ENCODE results near the gene OR51I2. TPM values are rescaled to one million over a fixed set of nuclear protein-coding genes. Genes with fewer than 3 reads are reported as not detected.

OR51I2 gene
- total and polyA plus RNA-seq, 9 of the 15 experiments (the other 6 are each of a cell fraction or from before 2014, with no cell fraction given) = 0.06 to 0.61 (median 0.07) TPM; not detected in 6

- TF ChIP-seq ARID4B (CRISPR knock-in tag; IDR thresholded peaks at IDR 0.05) (no peak), CCAR2 (IDR thresholded peaks at IDR 0.05; ENCODE audit: low read depth, low read length) (no peak), GTF2E2 (tag; IDR thresholded peaks at IDR 0.05) (peak; percentile 88), MAZ (CRISPR knock-in tag; conservative IDR thresholded peaks at IDR 0.05 in 1 of 2, IDR thresholded peaks at IDR 0.05 in 1 of 2) (no peak), FOXP1 (CRISPR knock-in tag; IDR thresholded peaks at IDR 0.05) (no peak), HMGXB4 (CRISPR knock-in tag; IDR thresholded peaks at IDR 0.05) (no peak), FOXJ3 (CRISPR knock-in tag; IDR thresholded peaks at IDR 0.05) (no peak), BRF2 (IDR thresholded peaks at IDR 0.05; ENCODE audit: borderline replicate concordance, insufficient read depth, insufficient read length) (no peak), TEAD2 (tag; IDR thresholded peaks at IDR 0.05) (no peak), CUX1 (CRISPR knock-in tag; IDR thresholded peaks at IDR 0.05) (no peak), ELF4 (CRISPR knock-in tag; IDR thresholded peaks at IDR 0.05) (no peak), ELF1 (tag; IDR thresholded peaks at IDR 0.05) (no peak), L3MBTL2 (IDR thresholded peaks at IDR 0.05) (peak; percentile 48; the same call in 1 of the 2 replicates), POLR3A (IDR thresholded peaks at IDR 0.05; ENCODE audit: borderline replicate concordance, extremely low read depth, insufficient read depth, insufficient read length) (no peak), ATF7 (IDR thresholded peaks at IDR 0.05) (no peak; the same call in 1 of the 2 replicates)
These were observed 56.4 kb downstream of the OR51I2 start (continued) for GRCh38 chr11:5505363-5506048.
